MV-4-11 (cell line): ENCODE data around the gene CNP.

ENCODE experiments used
- DNase-seq: peaks from one replicate; lab custom pipeline; 2025; lab: John Stamatoyannopoulos, UW

CNP gene

GRCh38 chr17:41972571-41973407, 6.2 kb downstream of the CNP start:
- DNase-seq = no peak

GRCh38 chr17:41973408-41973811, 6.8 kb downstream of the CNP start:
- no peak for DNase-seq

- no peak for DNase-seq
These were observed 7.4 kb downstream of the CNP start for GRCh38 chr17:41974031-41974430.

- no peak for DNase-seq
These were observed 8.1 kb downstream of the CNP start for GRCh38 chr17:41974658-41975057.

GRCh38 chr17:41975099-41976083, 8.8 kb downstream of the CNP start:
- DNase-seq = no peak

- no peak for DNase-seq
These were observed 9.7 kb downstream of the CNP start for GRCh38 chr17:41976142-41976768.

- no peak for DNase-seq
These were observed 11.4 kb downstream of the CNP start for GRCh38 chr17:41977991-41978390.

GRCh38 chr17:41982026-41982760, 15.6 kb downstream of the CNP start:
- DNase-seq = no peak

GRCh38 chr17:41984454-41984853, 17.9 kb downstream of the CNP start:
- no peak for DNase-seq

- no peak for DNase-seq
These were observed 19.3 kb downstream of the CNP start for GRCh38 chr17:41985919-41986318.

GRCh38 chr17:41986634-41987033, 20.0 kb downstream of the CNP start:
- no peak for DNase-seq

GRCh38 chr17:41987642-41988041, 21.0 kb downstream of the CNP start:
- DNase-seq = peak; percentile 19

GRCh38 chr17:41988418-41988817, 21.8 kb downstream of the CNP start:
- no peak for DNase-seq

GRCh38 chr17:41989702-41990419, 23.3 kb downstream of the CNP start:
- no peak for DNase-seq

GRCh38 chr17:41992576-41992975, 26.0 kb downstream of the CNP start:
- no peak for DNase-seq

GRCh38 chr17:41996855-41997164, 30.2 kb downstream of the CNP start:
- DNase-seq = no peak

- DNase-seq = no peak
These were observed 31.9 kb downstream of the CNP start for GRCh38 chr17:41998497-41998896.

- DNase-seq = no peak
These were observed 34.0 kb downstream of the CNP start for GRCh38 chr17:42000413-42001133.

- DNase-seq = no peak
These were observed 35.1 kb downstream of the CNP start for GRCh38 chr17:42001729-42002128.

- no peak for DNase-seq
These were observed 35.7 kb downstream of the CNP start for GRCh38 chr17:42002175-42002791.
